Measurements from ENCODE around the gene GPX2. TPM values are rescaled to one million over a fixed set of nuclear protein-coding genes. Genes with fewer than 3 reads are reported as not detected.

GPX2 gene
- total RNA-seq, 1 experiment from 2014 or later = 0.15 TPM

DNA sequence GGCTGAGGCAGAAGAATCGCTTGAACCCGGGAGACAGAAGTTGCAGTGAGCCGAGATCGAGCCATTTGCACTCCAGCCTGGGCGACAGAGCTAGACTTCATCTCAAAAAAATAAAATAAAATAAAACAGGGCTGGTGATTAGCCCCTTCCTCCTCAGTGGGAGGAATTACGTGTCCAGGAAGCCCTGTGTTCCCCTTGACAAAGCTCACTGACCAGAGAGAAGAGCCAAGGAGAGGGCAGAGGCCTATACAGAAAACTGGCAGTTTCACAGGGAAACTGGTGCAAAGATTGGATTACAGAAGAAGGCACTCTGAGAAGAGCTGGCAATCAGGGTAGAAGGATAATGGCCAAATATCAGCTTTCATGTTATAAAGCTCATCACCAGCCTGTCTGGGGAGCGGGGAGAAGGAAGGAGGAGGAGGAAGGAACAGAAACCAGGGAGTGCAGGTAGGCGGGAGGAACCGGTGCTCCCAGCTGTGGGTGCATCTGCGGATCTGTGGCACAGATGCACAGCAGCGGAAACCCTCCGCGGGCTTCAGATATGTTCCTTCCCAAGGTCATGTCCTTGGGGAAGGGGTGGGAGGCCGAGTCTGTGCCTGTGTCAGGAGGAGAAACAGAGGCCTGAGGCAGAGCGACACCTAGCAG lies 22.9 kb upstream of the GPX2 start:
- Histone ChIP-seq H3K9me3 (ENCODE audit: control insufficient read depth, insufficient read depth, low read depth, low read length) (no peaks in the 10 kb centered on the region), H3K4me1 (ENCODE audit: control insufficient read depth, insufficient read depth, low read length) (no peaks in the 10 kb centered on the region), H3K4me3 (ENCODE audit: low read depth in 2 of 2, low read length in 2 of 2) (no peak overlapping the region), H3K27ac (ENCODE audit: low read length) (no peak overlapping the region), H3K27me3 (ENCODE audit: control insufficient read depth, insufficient read depth, low read length) (no peaks in the 10 kb centered on the region; the same call in 1 of the 2 replicates), H3K36me3 (ENCODE audit: control insufficient read depth, insufficient read depth, low read length) (no peaks in the 10 kb centered on the region)
- ChIA-PET POLR2A (no interaction called here), CTCF (no interaction called here)
- ATAC-seq (no peak), DNase-seq (ENCODE audit: low read depth, low spot score) (no peak)
- BruUV-seq (replicated peaks) = no TSS peak
- intact Hi-C loops (cut with micrococcal nuclease; ENCODE audit: unreplicated experiment) = no loop called here
- in situ Hi-C loops (cut with HindIII; ENCODE audit: low pct_unique_long_range_greater_than_20kb, low sequenced_read_pairs) = no loop called here
- TF ChIP-seq POLR2AphosphoS5 (IDR thresholded peaks at IDR 0.05; ENCODE audit: low read depth, low read length) = no peak
- TF ChIP-seq REST (IDR thresholded peaks at IDR 0.05; ENCODE audit: insufficient read depth in 1 of 2, low read depth in 2 of 2, low read length in 1 of 2) = no peak
- TF ChIP-seq TCF7L2 (IDR thresholded peaks at IDR 0.05; ENCODE audit: low read depth, low read length) = no peak
- TF ChIP-seq, protein P1, sequence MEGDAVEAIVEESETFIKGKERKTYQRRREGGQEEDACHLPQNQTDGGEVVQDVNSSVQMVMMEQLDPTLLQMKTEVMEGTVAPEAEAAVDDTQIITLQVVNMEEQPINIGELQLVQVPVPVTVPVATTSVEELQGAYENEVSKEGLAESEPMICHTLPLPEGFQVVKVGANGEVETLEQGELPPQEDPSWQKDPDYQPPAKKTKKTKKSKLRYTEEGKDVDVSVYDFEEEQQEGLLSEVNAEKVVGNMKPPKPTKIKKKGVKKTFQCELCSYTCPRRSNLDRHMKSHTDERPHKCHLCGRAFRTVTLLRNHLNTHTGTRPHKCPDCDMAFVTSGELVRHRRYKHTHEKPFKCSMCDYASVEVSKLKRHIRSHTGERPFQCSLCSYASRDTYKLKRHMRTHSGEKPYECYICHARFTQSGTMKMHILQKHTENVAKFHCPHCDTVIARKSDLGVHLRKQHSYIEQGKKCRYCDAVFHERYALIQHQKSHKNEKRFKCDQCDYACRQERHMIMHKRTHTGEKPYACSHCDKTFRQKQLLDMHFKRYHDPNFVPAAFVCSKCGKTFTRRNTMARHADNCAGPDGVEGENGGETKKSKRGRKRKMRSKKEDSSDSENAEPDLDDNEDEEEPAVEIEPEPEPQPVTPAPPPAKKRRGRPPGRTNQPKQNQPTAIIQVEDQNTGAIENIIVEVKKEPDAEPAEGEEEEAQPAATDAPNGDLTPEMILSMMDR (IDR thresholded peaks at IDR 0.05) = no peak
- TF ChIP-seq SIN3A (IDR thresholded peaks at IDR 0.05; ENCODE audit: borderline replicate concordance, insufficient read depth, low read depth, low read length) = no peak

GRCh38 chr14:64963611-64964010 lies 21.1 kb upstream of the GPX2 start:
- H3K4me3 ChIP-seq (ENCODE audit: low read depth in 2 of 2, low read length in 2 of 2) = no peak overlapping the region
- intact Hi-C loops (cut with micrococcal nuclease; ENCODE audit: unreplicated experiment) = no loop called here
- in situ Hi-C loops (cut with HindIII; ENCODE audit: low pct_unique_long_range_greater_than_20kb, low sequenced_read_pairs) = no loop called here
- H3K9me3 ChIP-seq (ENCODE audit: control insufficient read depth, insufficient read depth, low read depth, low read length) = no peaks in the 10 kb centered on the region
- DNase-seq (ENCODE audit: low read depth, low spot score) (no peak), ATAC-seq (no peak)
- ChIA-PET CTCF (no interaction called here), POLR2A (no interaction called here)
- no peaks in the 10 kb centered on the region for H3K36me3 ChIP-seq (ENCODE audit: control insufficient read depth, insufficient read depth, low read length)
- TF ChIP-seq REST (IDR thresholded peaks at IDR 0.05; ENCODE audit: insufficient read depth in 1 of 2, low read depth in 2 of 2, low read length in 1 of 2) (no peak), SIN3A (IDR thresholded peaks at IDR 0.05; ENCODE audit: borderline replicate concordance, insufficient read depth, low read depth, low read length) (no peak), POLR2AphosphoS5 (IDR thresholded peaks at IDR 0.05; ENCODE audit: low read depth, low read length) (no peak), TCF7L2 (IDR thresholded peaks at IDR 0.05; ENCODE audit: low read depth, low read length) (no peak)
- TF ChIP-seq, protein P1 (IDR thresholded peaks at IDR 0.05) = no peak
- no peaks in the 10 kb centered on the region for H3K27me3 ChIP-seq (ENCODE audit: control insufficient read depth, insufficient read depth, low read length)
- no peaks in the 10 kb centered on the region for H3K4me1 ChIP-seq (ENCODE audit: control insufficient read depth, insufficient read depth, low read length)
- H3K27ac ChIP-seq (ENCODE audit: low read length) = no peak overlapping the region
- no TSS peak for BruUV-seq (replicated peaks)

Data from Panc1 (cell line).